HG02763 (cell line): Measurements from ENCODE around the gene LY6G6C.

ENCODE experiments used
- ATAC-seq: cut with Tn5 transposase; IDR thresholded peaks from one replicate; pipeline ENCODE4 v1.9.1; 2021; ENCODE audit warnings: mild to moderate bottlenecking, moderate library complexity; ENCODE audit not compliant: unreplicated experiment

The LY6G6C gene

DNA sequence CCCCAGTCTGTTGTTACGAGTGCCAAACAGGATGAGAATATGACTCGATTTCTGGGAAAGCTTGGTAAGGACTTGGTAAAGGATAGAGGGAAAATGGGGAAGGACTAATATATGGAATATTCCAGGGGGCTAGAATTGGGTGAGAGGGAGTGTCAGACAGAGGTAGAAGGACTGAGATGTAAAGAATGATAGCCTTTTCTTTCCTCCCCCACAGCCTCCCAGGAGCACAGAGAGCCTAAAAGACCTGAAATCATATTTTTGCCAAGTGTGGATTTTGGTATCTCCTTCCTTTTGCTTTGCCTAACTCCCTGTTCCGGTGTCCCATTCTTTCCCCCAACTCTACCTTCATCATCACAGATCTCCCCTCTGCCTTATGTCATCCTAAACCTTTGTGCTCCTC, 21.3 kb upstream of the LY6G6C start:
- ATAC-seq = no peak

DNA sequence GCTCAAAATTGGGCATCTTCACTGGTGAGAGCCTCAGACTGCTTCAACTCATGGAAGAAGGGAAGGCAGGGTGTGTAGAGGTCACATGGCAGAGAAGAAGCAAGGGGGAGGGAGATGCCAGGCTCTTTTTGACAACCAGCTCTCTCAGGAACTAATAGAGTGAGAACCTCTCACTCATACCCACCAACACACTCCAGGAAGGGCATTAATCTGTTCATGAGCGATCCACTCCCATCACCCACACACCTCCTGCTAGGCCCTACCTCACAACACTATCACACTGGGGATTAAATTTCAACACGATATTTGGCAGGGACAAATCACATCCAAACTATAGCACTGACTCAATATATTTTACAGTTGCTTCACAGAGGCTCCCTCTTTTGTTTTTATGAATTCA, 20.3 kb upstream of the LY6G6C start:
- no peak for ATAC-seq

DNA sequence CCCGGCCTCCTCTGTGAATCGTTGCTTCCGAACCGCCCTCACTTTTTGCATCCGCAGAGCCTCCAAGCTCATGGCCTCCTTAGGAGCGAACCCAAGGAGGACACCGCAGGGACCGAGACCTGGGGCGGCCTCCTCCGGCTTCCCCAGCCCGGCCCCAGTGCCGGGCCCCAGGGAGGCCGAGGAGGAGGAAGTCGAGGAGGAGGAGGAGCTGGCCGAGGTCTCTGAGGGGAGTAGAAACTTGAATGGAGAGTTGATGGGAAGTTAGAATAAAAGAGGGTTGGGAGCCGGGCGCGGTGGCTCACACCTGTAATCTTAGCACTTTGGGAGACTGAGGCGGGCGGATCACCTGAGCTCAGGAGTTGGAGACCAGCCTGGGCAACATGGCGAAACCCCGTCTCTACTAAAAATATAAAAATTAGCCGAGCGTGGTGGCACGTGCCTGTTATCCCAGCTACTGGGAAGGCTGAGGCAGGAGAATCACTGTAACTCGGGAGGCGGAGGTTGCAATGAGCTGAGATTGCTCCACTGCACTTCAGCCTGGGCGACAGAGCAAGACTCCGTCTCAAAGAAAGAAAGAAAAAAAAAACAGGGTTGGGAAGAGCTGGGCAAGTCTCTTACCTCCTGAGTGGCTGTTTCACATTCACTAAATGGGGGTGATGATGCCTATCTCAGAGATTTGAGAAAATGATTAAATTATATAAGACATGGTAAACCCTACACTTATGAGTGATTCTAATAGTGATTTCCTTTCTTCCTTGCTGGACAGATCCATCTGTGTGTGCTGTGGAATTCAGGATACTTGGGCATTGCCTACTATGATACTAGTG, 19.1 kb upstream of the LY6G6C start:
- no peak for ATAC-seq

- peak; percentile 77 for ATAC-seq
These were observed 18.3 kb upstream of the LY6G6C start, which contains the start of gene MSH5 for GRCh38 chr6:31739639-31740396. TSS of gene MSH5 (plus strand) at chr6:31740005. CDS start at chr6:31740467, 462 bp downstream.

DNA sequence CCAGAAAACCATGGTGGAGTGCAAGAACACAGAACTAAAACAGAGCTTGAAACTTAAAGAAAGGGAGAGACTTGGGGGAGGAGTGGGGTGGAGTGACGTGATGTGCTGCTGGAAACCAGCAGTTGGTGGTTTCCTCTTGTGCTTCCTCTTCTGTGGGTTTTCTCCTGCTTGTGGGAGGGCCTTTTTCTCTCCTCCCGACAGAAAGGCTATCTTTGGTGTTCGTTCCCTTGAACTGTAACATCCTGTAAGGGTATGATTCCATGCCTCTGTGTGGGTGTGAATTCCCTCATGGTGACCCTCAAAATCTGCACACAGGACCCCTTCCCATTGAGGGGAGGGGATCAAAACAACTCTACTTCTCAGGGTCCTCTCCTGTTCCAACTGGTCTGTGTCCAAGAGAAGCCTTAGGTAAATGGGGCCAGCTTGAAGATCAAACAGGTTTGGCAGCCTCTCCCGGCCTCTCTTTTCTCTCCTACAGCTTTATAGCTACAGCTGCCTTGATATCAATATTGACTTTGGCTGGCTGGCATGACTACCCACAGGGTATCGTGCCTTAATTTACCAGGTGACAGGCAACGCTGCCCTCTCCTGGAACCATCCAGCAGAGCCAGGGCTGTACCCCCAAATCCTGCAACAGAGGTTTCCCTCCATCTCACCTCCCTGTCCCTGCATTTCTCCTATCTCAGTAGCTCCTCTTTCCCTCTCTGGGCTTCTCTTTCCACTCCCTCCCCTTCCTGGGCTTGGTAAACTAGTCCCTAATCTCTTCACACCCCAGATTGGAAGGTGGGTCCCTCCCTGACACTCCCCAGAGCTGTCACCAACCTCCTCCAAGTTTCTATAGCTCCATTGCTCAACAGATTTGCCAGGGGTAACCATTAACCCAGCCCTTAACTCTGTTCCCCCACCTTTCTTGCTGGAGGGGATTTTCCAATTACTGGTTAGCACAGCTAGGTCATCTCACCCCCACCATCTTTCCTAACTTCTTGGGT, 16.7 kb upstream of the LY6G6C start:
- peak; percentile 18 for ATAC-seq

DNA sequence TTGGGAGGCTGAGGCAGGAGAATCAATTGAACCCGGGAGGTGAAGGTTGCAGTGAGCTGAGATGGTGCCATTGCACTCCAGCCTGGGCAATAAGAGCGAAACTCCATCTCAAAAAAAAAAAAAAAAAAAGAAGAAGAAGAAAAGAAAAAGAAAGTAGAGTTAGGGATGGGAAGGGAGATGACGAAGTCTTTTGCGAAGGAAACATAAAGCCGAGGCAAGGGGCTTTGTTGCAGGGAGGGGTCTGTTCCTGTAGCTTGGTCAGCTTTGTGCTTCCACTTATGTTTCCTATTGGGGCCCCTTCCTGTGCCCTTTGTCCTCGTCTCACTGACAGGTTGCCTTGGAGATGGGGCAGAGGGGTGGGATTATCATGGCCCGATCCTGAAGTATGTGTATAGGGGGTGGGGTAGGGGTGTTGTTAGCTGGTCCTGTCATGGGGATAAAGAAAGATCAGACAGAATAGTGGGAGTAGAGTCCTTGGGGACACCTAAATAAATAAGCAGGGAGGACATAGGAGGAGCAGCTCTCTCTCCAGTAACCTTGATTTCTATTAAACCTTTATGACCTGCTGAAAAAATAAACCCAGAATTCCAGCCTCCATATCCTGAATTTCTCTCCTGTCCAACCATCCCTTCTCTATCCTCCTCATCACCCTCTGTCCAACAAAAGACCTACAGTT, 15.9 kb upstream of the LY6G6C start:
- no peak for ATAC-seq

DNA sequence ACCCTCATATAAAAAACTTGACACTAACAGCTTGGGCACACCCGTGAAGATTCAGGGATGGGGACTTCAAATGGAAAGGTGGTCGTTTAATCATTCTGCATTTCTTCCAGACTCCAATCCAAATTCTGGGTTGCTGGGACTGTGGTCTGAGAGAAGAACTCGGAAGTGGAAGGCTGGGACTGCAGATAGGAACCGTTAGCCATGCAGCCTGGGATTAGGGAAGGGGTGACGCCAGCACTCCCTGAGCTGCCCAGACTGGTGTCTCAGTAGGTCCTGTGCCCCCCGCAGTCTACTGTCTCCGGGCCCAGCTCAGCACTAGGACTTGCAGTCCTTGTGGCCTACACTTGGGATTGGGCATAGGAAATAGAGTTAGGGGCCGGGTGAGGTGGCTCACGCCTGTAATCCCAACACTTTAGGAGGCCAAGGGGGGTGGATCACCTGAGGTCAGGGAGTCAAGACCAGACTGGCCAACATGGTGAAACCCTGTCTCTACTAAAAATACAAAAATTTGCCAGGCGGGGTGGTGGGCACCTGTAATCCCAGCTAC, 15.3 kb upstream of the LY6G6C start:
- no peak for ATAC-seq

- ATAC-seq = peak; percentile 18
These were observed 14.6 kb upstream of the LY6G6C start, which contains the start of gene CLIC1 for GRCh38 chr6:31736021-31736767. TSS of gene CLIC1 (minus strand) at chr6:31736530. CDS start at chr6:31736300, 230 bp downstream.

DNA sequence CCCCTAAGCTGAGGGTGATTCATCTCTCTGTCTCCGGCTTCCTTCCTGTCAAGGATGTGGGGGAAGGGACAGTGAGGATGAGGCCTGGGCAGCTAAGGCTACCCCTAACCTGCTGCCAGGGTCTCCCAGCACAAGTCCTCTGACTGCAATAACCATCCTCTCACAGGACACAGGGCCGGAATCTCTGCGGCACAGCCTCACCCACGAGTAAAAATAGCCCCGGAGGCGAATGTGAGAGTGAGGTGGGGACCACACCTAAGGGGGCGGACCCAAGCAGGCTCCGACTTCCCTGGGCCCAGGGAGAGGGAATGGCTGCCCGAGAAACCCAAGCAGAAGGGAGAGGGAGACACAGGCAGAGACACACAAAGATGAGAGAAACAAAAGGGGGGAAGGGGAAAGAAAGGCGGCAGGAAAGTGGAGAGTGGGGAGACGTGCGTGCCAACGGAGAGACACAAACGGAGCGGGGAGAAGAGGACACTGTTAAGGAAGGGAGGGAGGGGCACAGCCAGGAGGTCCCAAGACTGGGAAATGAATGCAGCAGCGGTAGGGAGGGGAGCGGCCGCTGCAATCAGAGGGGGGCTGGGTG, 13.4 kb upstream of the LY6G6C start:
- ATAC-seq = no peak

- ATAC-seq = no peak
These were observed 12.8 kb upstream of the LY6G6C start for GRCh38 chr6:31734247-31734820.

GRCh38 chr6:31733734-31734133, 12.2 kb upstream of the LY6G6C start:
- no peak for ATAC-seq

- ATAC-seq = no peak
These were observed 10.5 kb upstream of the LY6G6C start for GRCh38 chr6:31732029-31732428.

- no peak for ATAC-seq
These were observed 9.1 kb upstream of the LY6G6C start for GRCh38 chr6:31730631-31731086.

- ATAC-seq = peak; percentile 34
These were observed 8.6 kb upstream of the LY6G6C start for GRCh38 chr6:31729979-31730630.

DNA sequence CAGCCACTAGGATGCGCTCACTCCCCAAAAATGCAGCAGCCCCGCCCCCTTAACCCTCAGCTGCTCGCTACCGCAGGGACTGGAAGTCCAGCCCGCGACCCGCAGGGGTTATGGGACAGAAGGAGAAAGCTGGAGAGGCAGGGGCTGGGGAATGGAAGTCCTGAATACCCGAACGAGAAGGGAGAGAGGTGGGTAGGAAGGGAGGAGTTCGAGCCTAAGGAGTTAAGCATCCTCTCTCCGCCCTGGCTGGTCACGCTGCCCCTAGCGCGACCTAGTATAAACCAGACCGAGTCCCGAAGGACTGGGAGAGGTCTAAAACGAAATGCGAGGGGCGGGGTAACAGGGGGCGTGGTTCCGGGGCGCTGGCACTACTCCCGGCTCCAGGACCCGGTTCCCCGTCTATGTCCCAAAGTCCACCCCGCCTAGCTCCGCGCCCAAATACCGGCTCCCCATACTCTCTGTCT, 8.0 kb upstream of the LY6G6C start:
- ATAC-seq = peak; percentile 35

DNA sequence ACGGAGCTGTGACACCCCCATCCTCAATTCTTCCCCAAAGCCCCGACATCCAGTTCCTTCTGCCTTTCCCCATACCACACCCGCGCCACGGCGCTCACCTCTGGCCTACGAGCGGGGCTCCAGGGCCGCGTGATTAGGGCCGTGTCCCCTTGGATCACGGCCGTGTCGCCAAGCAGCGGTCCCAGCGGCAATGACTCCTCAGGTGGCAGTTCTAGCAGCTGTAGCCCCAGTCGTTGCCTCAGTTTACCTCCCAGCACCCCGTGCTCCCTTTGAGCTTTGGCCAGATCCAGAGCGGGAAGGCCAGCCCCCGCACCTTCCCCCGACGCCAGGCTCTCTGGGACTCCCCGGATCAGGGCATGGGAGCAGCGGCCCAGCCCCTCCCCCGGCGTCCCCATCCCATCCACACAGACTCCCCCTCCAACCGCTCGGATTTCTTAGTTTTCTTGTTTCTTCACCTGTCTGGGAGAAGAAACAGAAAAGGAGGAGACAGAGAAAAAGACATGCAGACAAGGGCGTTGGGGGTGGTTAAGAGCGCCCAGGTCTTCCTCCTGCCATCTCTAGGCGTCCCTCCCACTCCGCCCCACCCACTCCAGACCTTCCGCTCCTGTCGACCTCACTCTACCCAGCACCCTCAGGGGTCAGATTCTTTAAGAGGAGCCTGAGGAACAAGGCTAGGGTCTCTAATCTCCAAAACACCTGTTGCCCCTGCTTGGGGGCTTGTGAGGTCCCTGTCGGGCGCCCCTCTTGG, 7.4 kb upstream of the LY6G6C start, which contains the start of gene DDAH2:
DDAH2 (minus strand) TSS at position 533 of the 748 bp plus-strand sequence; CDS start at position 395, 138 bp downstream.
- no peak for ATAC-seq
